BLaER1 treated with 17β-estradiol and CSF1 and Interleukin-3, amounts not matched to agents 10 nM and 100 nM (cell line): Measurements from ENCODE around the gene IQCN.

Experiments used
- H3K27ac ChIP-seq, 11 experiments: shearing (Covaris generic); formaldehyde crosslinking; 2 replicates each; pipeline ENCODE4 v1.8.1; 2022
- H3K27me3 ChIP-seq, 11 experiments: shearing (Covaris generic); formaldehyde crosslinking; 2 replicates each; pipeline ENCODE4 v1.8.1; 2022
- H3K36me3 ChIP-seq, 11 experiments: shearing (Covaris generic); formaldehyde crosslinking; 2 replicates each; pipeline ENCODE4 v1.8.1; 2022
- H3K4me1 ChIP-seq, 10 experiments: shearing (Covaris generic); formaldehyde crosslinking; 2 replicates each; pipeline ENCODE4 v1.8.1; 2022
- H3K4me2 ChIP-seq, 11 experiments: shearing (Covaris generic); formaldehyde crosslinking; 2 replicates each; pipeline ENCODE4 v1.8.1; 2022
- H3K4me3 ChIP-seq, 10 experiments: shearing (Covaris generic); formaldehyde crosslinking; 2 replicates each; pipeline ENCODE4 v1.8.1; 2022
- H3K9ac ChIP-seq, 11 experiments: shearing (Covaris generic); formaldehyde crosslinking; 2 replicates each; pipeline ENCODE4 v1.8.1; 2022
- H3K9me3 ChIP-seq, 11 experiments: shearing (Covaris generic); formaldehyde crosslinking; replicated peaks in 1 of 11; 2 replicates each; pipeline ENCODE4 v1.8.1; 2022
- H4K20me1 ChIP-seq, 11 experiments: shearing (Covaris generic); formaldehyde crosslinking; 2 replicates each; pipeline ENCODE4 v1.8.1; 2022
- Cebpa-rat ChIP-seq, 11 experiments: shearing (Covaris generic); IDR thresholded peaks; 2 replicates each; pipeline ENCODE4 v1.8.1; 2022

The IQCN gene

DNA sequence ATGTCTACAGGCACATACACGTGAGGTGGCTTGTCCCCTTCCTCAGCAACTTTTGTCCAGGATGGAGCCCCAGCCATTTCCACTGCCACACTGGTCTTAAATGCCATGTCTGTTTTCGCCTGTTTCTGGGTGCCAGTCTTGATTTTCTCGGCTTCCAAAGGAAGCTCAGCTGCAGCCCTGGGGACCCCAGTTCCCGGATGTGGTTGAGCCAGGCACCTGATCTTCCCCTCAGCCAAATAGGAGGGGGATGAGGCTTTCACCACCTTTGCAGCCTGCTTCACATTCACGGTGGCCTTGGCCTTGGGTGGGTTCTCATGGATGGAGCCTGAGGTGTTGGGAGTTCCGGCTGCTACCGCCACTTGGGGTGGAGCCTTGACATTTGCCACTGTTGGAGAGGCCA is 8.7 kb downstream of the IQCN start:
- Histone ChIP-seq H3K27ac (peak overlapping the region in 4 of 11 experiments; percentile 19 to 55 (median 50); a peak in 7 of 22 replicates), H3K9ac (peak overlapping the region in 6 of 11 experiments; percentile 27 to 58 (median 46); a peak in 8 of 22 replicates), H3K27me3 (no peaks in the 10 kb centered on the region), H3K4me2 (peak overlapping the region in 10 of 11 experiments; percentile 51 to 91 (median 80); a peak in 20 of 22 replicates), H3K9me3 (no peaks in the 10 kb centered on the region), H3K4me3 (peak overlapping the region in 1 of 10 experiments; percentile 16; a peak in 1 of 20 replicates), H3K4me1 (peaks cover 12 to 44% (median 31%) of the 10 kb centered on the region in 10 experiments), H3K36me3 (peaks cover 8 to 55% (median 25%) of the 10 kb centered on the region in 11 experiments; a peak in 21 of 22 replicates), H4K20me1 (peaks cover 0 to 32% (median 2%) of the 10 kb centered on the region in 11 experiments; a peak in 6 of 22 replicates)
- TF ChIP-seq Cebpa-rat (IDR thresholded peaks at IDR 0.05), result no peak

DNA sequence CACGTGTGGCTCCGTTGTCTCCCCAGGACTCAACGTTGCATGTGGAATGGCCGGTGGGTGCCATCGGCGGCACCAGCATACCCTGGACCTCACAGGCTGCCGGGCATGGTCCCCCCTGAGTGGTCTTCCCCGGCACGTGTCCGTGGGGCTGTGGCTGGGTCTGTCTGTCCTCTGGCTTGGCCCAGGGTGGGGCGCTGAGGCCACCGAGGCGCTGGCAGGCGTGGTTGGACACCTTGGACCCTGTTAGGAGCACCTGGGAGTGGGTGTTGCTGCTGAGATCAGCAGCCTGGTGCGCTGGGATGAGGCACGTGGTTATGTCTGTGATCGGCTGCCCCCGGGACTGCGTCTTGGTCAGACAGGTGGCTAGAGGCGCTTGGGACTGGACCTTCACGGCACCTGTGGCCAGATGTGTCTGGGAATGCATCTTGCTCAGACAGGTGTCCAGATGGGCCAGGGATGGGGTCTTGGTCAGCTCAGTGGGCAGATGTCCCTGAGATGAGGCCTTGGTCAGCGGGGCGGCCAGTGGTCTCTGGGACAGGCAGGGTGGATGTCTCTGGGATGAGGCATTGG is 9.2 kb downstream of the IQCN start:
- peaks cover 8 to 55% (median 25%) of the 10 kb centered on the region in 11 experiments; a peak in 21 of 22 replicates for H3K36me3 ChIP-seq
- peak overlapping the region in 4 of 11 experiments; percentile 19 to 55 (median 50); a peak in 7 of 22 replicates for H3K27ac ChIP-seq
- no peak for TF ChIP-seq Cebpa-rat (IDR thresholded peaks at IDR 0.05)
- no peaks in the 10 kb centered on the region for H3K9me3 ChIP-seq
- peak overlapping the region in 6 of 11 experiments; percentile 27 to 58 (median 46); a peak in 8 of 22 replicates for H3K9ac ChIP-seq
- H3K4me1 ChIP-seq, result peaks cover 18 to 49% (median 33%) of the 10 kb centered on the region in 10 experiments
- peak overlapping the region in 1 of 10 experiments; percentile 16; a peak in 1 of 20 replicates for H3K4me3 ChIP-seq
- H3K27me3 ChIP-seq, result no peaks in the 10 kb centered on the region
- H3K4me2 ChIP-seq, result peak overlapping the region in 9 of 11 experiments; percentile 59 to 91 (median 81); a peak in 18 of 22 replicates
- H4K20me1 ChIP-seq, result peaks cover 0 to 28% (median 0%) of the 10 kb centered on the region in 11 experiments; a peak in 4 of 22 replicates

DNA sequence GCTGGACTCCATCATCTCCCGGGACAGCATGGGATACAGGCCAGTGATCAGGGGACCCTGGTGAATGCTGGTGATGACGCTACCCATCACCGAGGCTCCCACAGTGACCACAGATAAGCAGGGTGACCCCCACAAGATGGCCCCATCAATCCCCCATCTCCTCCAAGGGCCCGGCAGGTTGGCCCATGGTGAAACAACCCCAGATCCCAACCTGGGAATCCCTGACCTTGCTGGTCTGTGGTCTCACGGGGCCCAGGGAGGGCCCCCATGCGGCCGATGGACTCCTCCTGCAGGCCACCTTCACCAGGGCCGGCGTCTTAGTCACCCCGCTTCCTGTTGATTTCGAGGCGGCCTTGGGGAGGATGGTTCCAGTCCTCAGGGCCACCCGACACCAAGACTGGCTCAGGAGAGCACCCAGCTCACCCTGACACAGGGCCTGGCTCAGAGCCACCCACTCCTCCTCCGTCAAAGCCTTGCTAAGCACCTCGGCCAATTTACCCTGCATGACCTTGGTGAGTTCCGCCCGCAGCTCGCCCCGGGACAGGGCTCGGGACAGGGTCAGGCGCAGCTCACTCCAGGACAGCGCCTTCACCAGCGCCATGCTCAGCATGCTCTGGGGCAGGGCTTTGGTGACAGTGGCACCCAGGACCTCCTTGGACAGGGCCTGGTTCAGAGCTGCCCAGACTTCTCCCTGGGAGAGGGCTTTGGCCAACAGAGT is 10.0 kb downstream of the IQCN start:
- Histone ChIP-seq H4K20me1 (peaks cover 0 to 20% (median 0%) of the 10 kb centered on the region in 11 experiments; a peak in 4 of 22 replicates), H3K9ac (peak overlapping the region in 1 of 11 experiments; percentile 58; a peak in 1 of 22 replicates), H3K27ac (peak overlapping the region in 3 of 11 experiments; percentile 19 to 55 (median 52); a peak in 4 of 22 replicates), H3K9me3 (no peaks in the 10 kb centered on the region), H3K36me3 (peaks cover 8 to 55% (median 25%) of the 10 kb centered on the region in 11 experiments; a peak in 21 of 22 replicates), H3K27me3 (no peaks in the 10 kb centered on the region), H3K4me2 (peak overlapping the region in 6 of 11 experiments; percentile 12 to 91 (median 84); a peak in 9 of 22 replicates), H3K4me1 (peaks cover 17 to 54% (median 36%) of the 10 kb centered on the region in 10 experiments), H3K4me3 (no peak overlapping the region)
- TF ChIP-seq Cebpa-rat (IDR thresholded peaks at IDR 0.05), result no peak

DNA sequence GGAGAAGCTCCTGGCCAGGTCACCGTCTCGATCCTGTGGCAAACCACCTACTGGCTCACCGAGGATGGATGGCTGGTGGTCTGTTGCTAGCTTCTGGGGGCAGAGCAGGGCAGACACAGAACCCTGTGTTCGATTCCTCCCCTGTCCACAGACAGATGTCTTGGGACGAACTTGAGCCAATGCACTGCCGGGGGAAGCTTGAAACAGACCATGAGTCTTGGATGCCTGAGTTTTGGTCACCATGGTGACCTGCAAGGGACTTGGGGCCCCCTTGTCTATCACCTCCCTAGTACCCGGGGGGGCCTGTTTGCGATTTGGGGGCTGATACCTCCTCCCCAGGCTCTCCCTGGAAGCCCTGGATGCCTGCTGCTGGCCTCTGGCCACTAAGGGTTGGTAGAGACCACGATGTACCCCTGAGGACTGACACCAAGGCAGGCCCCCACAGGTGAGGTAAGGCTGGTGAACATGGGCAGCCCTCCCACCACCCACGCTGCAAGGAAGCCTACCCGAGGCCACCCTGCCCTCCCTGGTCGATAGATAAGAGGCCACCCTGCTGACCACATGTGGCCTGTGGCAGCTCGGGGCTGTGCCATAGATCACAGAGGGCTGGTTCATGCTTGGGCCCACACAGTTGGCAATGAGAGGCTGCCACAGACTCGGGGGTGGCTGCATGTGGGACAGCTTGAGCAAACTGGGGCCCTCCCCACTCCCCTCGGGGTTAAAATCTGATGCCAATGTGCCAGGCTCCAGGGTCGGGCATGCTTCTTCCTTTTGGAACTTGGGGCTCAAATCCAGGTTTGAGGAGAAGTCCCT is 10.7 kb downstream of the IQCN start:
- Histone ChIP-seq H3K27me3 (no peaks in the 10 kb centered on the region), H3K36me3 (peaks cover 8 to 51% (median 25%) of the 10 kb centered on the region in 11 experiments; a peak in 21 of 22 replicates), H3K4me2 (no peak overlapping the region), H3K9me3 (no peaks in the 10 kb centered on the region), H3K9ac (no peak overlapping the region), H4K20me1 (peaks cover 0 to 13% (median 0%) of the 10 kb centered on the region in 11 experiments; a peak in 3 of 22 replicates), H3K27ac (no peak overlapping the region; a peak in 2 of 22 replicates), H3K4me1 (peaks cover 9 to 47% (median 32%) of the 10 kb centered on the region in 10 experiments), H3K4me3 (no peak overlapping the region)
- TF ChIP-seq Cebpa-rat (IDR thresholded peaks at IDR 0.05), result no peak

DNA sequence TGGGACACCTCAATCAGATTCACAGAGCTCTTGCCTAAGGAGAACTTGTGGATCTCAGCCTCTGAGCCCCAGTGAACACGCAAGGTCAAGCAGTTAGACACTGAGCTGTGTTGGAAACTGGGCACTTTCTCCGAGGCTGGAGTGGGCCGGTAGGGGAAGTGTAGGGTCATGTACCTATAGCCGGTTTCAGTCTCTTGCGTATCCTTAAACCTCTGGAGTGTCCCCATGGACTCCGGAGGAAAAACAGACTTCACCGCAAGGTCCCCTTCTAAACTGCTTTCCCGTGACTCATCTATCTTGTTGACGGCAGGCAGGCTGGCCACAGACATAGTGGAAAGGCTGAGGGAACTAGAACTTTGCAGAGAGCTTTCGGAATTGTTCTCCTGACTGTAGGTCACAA is 11.3 kb downstream of the IQCN start:
- H3K27me3 ChIP-seq, result no peaks in the 10 kb centered on the region
- H3K4me3 ChIP-seq, result no peak overlapping the region
- peaks cover 9 to 45% (median 31%) of the 10 kb centered on the region in 10 experiments for H3K4me1 ChIP-seq
- no peak overlapping the region for H3K9ac ChIP-seq
- TF ChIP-seq Cebpa-rat (IDR thresholded peaks at IDR 0.05), result no peak
- H3K9me3 ChIP-seq, result no peaks in the 10 kb centered on the region
- H4K20me1 ChIP-seq, result peaks cover 0 to 12% (median 0%) of the 10 kb centered on the region in 11 experiments; a peak in 2 of 22 replicates
- H3K36me3 ChIP-seq, result peaks cover 8 to 45% (median 24%) of the 10 kb centered on the region in 11 experiments; a peak in 21 of 22 replicates
- H3K4me2 ChIP-seq, result no peak overlapping the region
- H3K27ac ChIP-seq, result no peak overlapping the region

DNA sequence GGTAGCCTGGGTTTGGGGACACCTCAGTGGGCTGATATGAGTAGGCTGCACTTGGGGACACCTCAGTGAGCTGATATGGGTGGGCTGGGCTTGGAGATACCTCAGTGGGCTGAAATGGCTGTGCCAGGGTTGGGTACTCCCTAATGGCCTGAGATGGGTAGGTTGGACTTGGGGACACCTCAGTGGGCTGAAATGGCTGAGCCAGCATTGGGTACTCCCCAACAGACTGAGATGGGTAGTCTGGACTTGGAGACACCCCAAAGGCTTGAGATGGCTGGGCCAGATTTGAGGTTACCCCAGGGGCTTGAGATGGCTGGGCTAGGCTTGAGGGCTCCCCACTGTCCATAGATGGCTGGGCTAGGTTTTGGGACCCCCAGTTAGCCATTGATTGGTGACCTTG is 12.1 kb downstream of the IQCN start:
- peaks cover 0 to 12% (median 0%) of the 10 kb centered on the region in 11 experiments; a peak in 3 of 22 replicates for H4K20me1 ChIP-seq
- H3K36me3 ChIP-seq, result peaks cover 3 to 38% (median 18%) of the 10 kb centered on the region in 11 experiments; a peak in 21 of 22 replicates
- no peak overlapping the region for H3K4me3 ChIP-seq
- H3K4me2 ChIP-seq, result no peak overlapping the region
- H3K4me1 ChIP-seq, result peaks cover 9 to 45% (median 31%) of the 10 kb centered on the region in 10 experiments
- no peak for TF ChIP-seq Cebpa-rat (IDR thresholded peaks at IDR 0.05)
- no peaks in the 10 kb centered on the region for H3K27me3 ChIP-seq
- no peak overlapping the region for H3K27ac ChIP-seq
- H3K9me3 ChIP-seq, result no peaks in the 10 kb centered on the region
- H3K9ac ChIP-seq, result no peak overlapping the region

DNA sequence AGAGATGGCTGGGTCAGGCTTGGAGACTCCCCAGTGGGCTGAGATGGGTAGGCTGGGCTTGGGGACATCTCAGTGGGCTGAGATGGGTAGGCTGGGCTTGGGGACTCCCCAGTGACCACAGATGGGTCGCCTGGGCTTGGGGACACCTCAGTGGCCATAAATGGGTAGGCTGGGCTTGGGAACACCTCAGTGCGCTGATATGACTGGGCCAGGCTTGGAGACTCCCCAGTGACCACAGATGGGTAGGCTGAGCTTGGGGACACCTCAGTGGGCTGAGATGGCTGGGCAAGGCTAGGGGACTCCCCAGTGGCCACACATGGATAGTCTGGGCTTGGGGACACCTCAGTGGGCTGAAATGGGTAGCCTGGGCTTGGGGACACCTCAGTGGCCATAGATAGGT is 12.8 kb downstream of the IQCN start:
- Histone ChIP-seq H3K4me3 (no peak overlapping the region), H3K27ac (no peak overlapping the region), H3K9me3 (no peaks in the 10 kb centered on the region), H3K27me3 (no peaks in the 10 kb centered on the region), H3K36me3 (peaks cover 0 to 31% (median 11%) of the 10 kb centered on the region in 11 experiments; a peak in 18 of 22 replicates), H3K9ac (no peak overlapping the region), H4K20me1 (peaks cover 0 to 12% (median 0%) of the 10 kb centered on the region in 11 experiments; a peak in 3 of 22 replicates), H3K4me2 (no peak overlapping the region), H3K4me1 (peaks cover 9 to 43% (median 29%) of the 10 kb centered on the region in 10 experiments)
- TF ChIP-seq Cebpa-rat (IDR thresholded peaks at IDR 0.05), result no peak

DNA sequence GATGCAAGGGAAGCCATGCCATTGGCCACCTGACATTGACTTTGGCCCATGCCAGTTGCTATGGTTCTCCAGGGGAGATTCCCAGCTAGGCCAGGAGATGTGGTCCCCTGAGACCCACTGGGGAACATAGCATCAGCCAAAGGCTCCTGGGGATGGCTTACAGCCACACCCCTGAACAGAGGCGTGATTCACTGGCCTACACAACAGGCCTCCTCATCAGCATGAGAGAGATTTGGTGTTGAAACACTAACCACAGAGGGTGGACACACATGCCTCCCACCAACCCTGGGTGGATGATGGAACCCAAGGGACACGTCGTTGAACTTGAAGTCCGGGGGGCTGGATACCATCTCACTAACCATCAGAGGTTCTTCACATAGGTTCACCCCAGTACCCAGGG is 14.4 kb downstream of the IQCN start:
- TF ChIP-seq Cebpa-rat (IDR thresholded peaks at IDR 0.05), result no peak
- Histone ChIP-seq H3K9me3 (no peaks in the 10 kb centered on the region), H3K9ac (no peak overlapping the region)

More for the DNA sequence above, 14.4 kb downstream of the IQCN start:
- peak overlapping the region in 2 of 11 experiments; percentile 22 to 25; a peak in 3 of 22 replicates for H3K27ac ChIP-seq
- no peak overlapping the region for H3K4me3 ChIP-seq
- H3K36me3 ChIP-seq, result peaks cover 0 to 17% (median 4%) of the 10 kb centered on the region in 11 experiments; a peak in 12 of 22 replicates
- peaks cover 13 to 35% (median 23%) of the 10 kb centered on the region in 10 experiments for H3K4me1 ChIP-seq
- no peaks in the 10 kb centered on the region; a peak in 1 of 22 replicates for H3K27me3 ChIP-seq
- H3K4me2 ChIP-seq, result peak overlapping the region in 9 of 11 experiments; percentile 7 to 54 (median 25); a peak in 10 of 22 replicates
- H4K20me1 ChIP-seq, result peaks cover 0 to 12% (median 0%) of the 10 kb centered on the region in 11 experiments; a peak in 5 of 22 replicates
